HL-60 (cell line): Measurements from ENCODE around the gene PSMB7.

ENCODE experiments used
- GABPA ChIP-seq: IDR thresholded peaks from 2 replicates; pipeline ENCODE4 v1.6.1; 2012; ENCODE audit warnings: low read depth
- POLR2AphosphoS5 ChIP-seq: IDR thresholded peaks from 2 replicates; pipeline ENCODE4 v1.6.1; 2012; ENCODE audit warnings: low read depth
- SPI1 ChIP-seq: IDR thresholded peaks from 2 replicates; pipeline ENCODE4 v1.6.1; 2012; ENCODE audit warnings: low read depth, mild to moderate bottlenecking, borderline replicate concordance
- TF ChIP-seq, protein P1 (sequence below): IDR thresholded peaks from one replicate; pipeline ENCODE4 v1.5.1; 2011; ENCODE audit warnings: low read length, control low read depth, inconsistent platforms; ENCODE audit not compliant: insufficient read depth
- TF ChIP-seq, protein P2 (sequence below): IDR thresholded peaks from 2 replicates; pipeline ENCODE4 v1.6.1; 2012; ENCODE audit warnings: low read depth; ENCODE audit not compliant: insufficient replicate concordance

DNA sequence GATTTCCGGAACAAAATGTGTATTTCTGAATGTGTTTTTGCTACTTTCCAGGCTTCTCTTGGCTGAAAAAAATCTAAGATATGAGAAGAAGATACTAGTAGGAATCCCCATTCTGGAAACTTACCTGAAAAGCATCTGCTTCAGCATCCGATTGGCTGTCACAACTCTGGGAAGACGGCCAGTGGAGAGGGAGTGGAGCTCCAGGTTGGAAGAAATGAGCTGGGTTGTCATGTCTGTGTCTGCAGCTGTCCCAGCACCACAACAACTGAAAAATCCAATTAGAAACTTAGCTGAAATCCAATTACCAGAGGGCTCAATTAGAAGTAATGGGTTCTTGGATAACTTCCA, 3.0 kb downstream of the PSMB7 start:
- TF ChIP-seq, protein P1, sequence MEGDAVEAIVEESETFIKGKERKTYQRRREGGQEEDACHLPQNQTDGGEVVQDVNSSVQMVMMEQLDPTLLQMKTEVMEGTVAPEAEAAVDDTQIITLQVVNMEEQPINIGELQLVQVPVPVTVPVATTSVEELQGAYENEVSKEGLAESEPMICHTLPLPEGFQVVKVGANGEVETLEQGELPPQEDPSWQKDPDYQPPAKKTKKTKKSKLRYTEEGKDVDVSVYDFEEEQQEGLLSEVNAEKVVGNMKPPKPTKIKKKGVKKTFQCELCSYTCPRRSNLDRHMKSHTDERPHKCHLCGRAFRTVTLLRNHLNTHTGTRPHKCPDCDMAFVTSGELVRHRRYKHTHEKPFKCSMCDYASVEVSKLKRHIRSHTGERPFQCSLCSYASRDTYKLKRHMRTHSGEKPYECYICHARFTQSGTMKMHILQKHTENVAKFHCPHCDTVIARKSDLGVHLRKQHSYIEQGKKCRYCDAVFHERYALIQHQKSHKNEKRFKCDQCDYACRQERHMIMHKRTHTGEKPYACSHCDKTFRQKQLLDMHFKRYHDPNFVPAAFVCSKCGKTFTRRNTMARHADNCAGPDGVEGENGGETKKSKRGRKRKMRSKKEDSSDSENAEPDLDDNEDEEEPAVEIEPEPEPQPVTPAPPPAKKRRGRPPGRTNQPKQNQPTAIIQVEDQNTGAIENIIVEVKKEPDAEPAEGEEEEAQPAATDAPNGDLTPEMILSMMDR, result no peak
- TF ChIP-seq SPI1 (no peak), POLR2AphosphoS5 (no peak), GABPA (no peak)
- TF ChIP-seq, protein P2, sequence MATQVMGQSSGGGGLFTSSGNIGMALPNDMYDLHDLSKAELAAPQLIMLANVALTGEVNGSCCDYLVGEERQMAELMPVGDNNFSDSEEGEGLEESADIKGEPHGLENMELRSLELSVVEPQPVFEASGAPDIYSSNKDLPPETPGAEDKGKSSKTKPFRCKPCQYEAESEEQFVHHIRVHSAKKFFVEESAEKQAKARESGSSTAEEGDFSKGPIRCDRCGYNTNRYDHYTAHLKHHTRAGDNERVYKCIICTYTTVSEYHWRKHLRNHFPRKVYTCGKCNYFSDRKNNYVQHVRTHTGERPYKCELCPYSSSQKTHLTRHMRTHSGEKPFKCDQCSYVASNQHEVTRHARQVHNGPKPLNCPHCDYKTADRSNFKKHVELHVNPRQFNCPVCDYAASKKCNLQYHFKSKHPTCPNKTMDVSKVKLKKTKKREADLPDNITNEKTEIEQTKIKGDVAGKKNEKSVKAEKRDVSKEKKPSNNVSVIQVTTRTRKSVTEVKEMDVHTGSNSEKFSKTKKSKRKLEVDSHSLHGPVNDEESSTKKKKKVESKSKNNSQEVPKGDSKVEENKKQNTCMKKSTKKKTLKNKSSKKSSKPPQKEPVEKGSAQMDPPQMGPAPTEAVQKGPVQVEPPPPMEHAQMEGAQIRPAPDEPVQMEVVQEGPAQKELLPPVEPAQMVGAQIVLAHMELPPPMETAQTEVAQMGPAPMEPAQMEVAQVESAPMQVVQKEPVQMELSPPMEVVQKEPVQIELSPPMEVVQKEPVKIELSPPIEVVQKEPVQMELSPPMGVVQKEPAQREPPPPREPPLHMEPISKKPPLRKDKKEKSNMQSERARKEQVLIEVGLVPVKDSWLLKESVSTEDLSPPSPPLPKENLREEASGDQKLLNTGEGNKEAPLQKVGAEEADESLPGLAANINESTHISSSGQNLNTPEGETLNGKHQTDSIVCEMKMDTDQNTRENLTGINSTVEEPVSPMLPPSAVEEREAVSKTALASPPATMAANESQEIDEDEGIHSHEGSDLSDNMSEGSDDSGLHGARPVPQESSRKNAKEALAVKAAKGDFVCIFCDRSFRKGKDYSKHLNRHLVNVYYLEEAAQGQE, result no peak
